HG03432 (cell line): ENCODE data around the gene NUP85.
"Not testable (repeated sequence)": the region's sequence is repeated elsewhere in the genome, so short reads cannot be mapped to it uniquely, and the experiment has no call there.

Experiments
- ATAC-seq: cut with Tn5 transposase; IDR thresholded peaks from one replicate; pipeline ENCODE4 v1.9.1; 2021; ENCODE audit warnings: mild to moderate bottlenecking, moderate library complexity; ENCODE audit not compliant: unreplicated experiment

Gene NUP85

GRCh38 chr17:75199886-75200618 is 5.4 kb upstream of the NUP85 start:
- ATAC-seq: no peak

GRCh38 chr17:75205793-75206163 is 299 bp downstream of the NUP85 start:
- no peak for ATAC-seq

DNA sequence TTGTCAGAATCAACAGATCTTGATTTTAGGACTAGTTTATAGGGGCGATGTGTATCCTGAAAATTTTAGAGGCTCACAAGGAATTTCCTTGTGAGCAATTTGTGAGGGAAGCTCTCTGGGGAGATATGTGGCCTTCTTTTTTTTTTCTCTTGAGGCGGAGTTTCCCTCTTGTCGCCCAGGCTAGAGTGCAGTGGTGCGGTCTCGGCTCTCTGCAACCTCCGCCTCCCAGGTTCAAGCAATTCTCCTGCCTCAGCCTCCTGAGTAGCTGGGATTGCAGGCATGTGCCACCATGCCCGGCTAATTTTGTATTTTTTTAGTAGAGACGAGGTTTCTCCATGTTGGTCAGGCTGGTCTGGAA is 1.6 kb downstream of the NUP85 start:
- ATAC-seq: not testable (repeated sequence)

GRCh38 chr17:75207760-75208159 is 2.3 kb downstream of the NUP85 start:
- no peak for ATAC-seq

DNA sequence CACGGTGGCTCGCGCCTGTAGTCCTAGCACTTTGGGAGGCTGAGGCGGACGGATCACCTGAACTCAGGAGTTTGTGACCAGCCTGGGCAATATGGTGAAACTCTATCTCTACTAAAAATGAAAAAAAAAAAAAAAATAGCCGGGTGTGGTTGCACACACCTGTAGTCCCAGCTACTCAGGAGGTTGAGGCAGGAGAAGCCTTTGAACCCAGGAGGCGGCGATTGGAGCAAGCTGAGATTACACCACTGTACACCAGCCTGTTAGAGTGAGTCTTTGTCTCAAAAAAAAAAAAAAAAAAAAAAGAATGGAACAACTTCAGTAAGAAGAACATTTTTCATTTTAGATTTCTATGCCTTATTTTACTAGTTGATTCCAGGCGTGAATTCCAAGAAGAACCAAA is 2.7 kb downstream of the NUP85 start:
- ATAC-seq: no peak

DNA sequence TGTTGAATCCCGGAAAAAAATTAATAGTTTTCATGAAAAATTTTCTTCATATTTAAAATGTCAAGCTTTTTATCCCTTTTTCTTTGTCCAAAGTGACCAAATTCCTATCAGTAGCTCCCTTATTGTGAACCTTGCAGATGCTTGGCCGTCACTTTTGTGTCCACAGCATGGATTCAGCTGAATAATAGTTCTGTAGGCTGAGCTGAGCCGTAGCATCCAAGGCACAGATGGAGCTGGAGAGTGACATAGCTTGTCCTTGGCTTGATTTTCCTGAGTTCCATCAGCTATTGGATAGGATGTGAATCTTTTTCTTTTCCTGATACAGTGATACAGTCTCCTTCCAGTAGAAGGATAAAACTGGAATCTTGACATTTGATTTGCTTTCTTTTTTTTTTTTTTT is 3.6 kb downstream of the NUP85 start:
- no peak for ATAC-seq

GRCh38 chr17:75218131-75218530 is 12.7 kb downstream of the NUP85 start:
- no peak for ATAC-seq

DNA sequence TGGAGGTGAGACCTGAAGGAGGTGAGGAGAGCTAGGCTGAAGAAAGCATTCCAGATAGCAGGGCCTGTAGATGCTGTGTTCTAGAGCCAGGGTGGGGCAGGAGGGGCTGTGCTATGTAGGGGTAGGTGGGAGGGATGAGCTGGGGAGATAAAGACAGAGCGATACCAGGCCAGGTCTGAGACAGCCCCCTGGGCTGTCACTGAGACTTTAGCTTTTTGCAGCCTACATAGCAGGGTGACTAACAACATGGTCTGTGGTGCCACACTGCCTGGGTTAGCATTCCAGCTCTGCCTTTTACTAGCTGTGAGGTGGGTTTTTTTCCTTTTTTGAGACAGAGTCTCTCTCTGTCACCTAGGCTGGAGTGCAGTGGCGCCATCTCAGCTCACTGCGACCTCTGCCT is 14.3 kb downstream of the NUP85 start:
- no peak for ATAC-seq

GRCh38 chr17:75225016-75225415 is 19.5 kb downstream of the NUP85 start:
- no peak for ATAC-seq

DNA sequence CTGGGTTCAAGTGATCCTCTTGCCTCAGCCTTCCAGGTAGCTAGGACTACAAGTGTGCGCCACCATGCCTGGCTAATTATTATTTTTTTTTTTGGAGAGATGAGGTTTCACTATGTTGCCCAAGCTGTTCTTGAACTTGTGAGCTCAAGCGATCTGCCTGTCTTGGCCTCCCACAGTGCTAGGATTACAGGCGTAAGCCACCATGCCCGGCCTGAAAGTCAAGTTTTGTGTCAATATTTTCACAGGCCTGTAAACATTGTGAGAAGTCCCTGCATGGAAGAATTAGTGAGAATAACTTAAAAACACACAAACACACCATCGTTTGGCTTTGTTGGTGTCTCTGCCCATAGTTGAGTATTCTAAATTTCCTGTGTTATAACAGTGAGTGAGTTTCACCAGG is 22.2 kb downstream of the NUP85 start:
- no peak for ATAC-seq

DNA sequence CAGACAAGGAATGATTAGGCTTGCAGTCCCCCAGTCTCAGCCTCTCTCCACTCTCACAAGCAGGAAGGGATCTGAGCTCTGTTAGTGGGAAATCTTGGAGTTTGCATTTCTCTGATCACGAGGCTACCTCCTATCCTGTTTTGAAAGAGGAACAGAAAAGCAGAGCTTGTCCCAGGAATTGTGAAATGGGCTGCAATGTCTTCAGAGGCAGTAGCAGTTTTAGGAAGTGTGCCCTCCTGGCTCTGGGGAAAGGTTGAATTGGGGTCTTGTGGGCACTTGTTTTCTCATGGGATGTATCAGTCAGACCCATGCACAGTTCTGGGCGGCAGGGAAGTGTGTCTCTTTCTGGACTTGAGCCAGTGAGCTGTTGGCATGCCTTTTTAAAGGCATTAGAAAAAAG is 22.8 kb downstream of the NUP85 start:
- no peak for ATAC-seq

DNA sequence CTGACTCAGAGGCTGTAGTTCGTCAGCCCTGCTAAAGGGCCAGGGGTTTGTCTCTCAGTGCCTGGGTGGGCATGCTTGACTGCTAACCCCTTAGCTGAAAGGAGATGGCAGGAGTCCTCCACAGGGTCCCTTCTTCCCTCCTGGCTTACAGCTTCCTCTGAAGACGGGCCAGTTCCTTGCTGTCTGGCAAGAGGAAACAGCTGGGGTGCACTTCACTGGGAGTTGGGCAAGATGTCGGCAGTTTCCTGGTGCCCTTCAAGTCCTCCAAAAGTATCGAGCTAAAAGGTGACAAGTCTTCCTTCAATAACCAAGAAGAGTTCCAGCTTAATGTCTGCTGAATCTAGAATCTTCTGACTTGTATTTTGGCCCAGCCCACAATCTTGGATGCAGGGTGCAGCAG is 23.4 kb downstream of the NUP85 start:
- ATAC-seq: no peak

GRCh38 chr17:75231071-75231470 is 25.6 kb downstream of the NUP85 start:
- no peak for ATAC-seq

DNA sequence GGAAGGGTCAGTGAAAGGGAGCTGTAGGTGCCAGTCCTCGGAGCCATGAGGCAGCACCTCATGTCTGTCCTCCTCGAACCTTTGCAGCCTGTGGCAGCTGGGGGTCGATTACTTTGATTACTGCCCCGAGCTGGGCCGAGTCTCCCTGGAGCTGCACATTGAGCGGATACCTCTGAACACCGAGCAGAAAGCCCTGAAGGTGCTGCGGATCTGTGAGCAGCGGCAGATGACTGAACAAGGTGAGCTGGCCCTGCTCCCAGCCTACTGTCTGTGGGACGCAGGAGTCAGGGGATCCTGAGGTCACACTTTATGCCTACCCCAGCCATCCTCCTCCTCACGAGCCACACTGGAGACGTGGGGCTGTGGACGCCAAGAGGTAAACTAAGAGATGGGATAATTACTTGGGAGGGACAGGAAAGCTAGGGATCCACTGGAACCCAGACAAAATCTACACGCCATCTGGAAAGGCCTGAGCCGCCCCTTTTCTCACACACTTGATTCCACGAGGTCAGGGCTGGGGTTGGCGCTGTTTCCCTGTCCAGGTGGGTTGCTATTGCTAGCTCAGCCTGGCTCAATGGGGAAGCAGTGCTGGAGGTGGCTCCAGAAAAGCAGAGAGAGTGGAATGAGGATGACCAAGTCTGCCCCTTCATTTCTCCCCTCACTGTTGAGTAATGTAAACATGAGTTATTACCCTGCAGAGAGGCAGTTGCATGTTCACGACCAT is 26.4 kb downstream of the NUP85 start:
- no peak for ATAC-seq

DNA sequence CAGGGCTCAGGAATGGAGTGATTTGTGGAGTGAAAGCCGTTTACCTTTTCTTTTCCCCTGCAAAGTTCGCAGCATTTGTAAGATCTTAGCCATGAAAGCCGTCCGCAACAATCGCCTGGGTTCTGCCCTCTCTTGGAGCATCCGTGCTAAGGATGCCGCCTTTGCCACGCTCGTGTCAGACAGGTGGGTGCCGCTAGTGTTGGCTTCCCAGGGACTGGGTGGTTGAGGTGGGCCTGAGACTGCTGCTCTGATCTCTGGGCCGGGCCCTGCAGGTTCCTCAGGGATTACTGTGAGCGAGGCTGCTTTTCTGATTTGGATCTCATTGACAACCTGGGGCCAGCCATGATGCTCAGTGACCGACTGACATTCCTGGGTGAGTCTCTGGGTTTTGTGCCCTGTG is 27.3 kb downstream of the NUP85 start:
- no peak for ATAC-seq

GRCh38 chr17:75237100-75238014 is 31.9 kb downstream of the NUP85 start:
- ATAC-seq: no peak

DNA sequence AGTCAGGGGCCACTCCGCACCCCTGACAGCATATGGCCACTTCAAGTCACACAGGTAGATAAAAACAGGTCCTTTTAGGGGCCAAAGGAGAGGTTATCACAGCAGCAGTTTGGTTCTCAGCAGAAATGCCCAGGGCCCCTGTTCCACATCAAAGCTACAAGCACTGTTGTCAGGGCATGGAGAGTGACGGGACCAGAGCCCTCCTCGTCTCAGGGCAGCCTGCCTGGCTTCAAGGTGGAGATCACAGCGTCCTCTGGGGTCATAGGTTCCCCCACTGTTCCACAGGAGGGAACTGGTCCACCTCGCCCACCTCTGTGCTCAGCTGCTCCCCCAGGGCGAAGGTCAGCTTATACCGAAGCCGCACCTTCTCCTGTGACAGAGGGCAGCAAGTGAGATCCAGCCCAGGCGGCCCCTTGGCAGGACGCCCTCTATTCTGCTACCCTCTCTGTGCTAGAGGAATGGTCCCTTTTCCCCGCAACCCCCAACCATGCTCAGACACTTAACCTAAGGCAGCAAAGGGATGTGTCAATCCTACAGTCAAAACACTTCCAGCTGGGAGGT is 32.6 kb downstream of the NUP85 start:
- ATAC-seq: no peak

DNA sequence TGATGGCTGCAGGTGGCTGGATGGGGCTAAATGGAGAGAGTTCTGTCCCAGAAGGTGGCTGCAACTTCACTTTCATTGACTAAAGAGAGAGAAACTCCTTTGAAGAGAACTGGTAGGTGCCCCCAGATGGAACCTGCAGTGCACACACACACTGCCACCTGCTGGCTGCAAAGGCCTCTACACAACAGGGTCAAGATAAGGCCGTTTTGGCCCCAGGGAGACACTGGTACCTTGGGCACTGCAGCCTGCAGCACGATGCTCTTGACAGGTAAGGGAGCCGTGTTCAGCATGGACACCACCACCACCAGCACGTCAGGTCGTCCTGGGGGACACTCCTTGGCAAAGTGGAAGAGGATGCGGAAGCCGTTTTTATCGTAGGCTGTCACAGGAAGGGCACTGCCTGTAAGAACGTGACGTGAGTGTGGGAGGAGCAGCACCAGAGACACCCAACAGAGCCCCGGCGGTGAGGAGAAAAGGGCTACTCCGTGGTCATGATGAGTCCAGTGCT is 33.3 kb downstream of the NUP85 start:
- ATAC-seq: no peak

- no peak for ATAC-seq
These were observed 33.7 kb downstream of the NUP85 start for GRCh38 chr17:75239214-75239613.

DNA sequence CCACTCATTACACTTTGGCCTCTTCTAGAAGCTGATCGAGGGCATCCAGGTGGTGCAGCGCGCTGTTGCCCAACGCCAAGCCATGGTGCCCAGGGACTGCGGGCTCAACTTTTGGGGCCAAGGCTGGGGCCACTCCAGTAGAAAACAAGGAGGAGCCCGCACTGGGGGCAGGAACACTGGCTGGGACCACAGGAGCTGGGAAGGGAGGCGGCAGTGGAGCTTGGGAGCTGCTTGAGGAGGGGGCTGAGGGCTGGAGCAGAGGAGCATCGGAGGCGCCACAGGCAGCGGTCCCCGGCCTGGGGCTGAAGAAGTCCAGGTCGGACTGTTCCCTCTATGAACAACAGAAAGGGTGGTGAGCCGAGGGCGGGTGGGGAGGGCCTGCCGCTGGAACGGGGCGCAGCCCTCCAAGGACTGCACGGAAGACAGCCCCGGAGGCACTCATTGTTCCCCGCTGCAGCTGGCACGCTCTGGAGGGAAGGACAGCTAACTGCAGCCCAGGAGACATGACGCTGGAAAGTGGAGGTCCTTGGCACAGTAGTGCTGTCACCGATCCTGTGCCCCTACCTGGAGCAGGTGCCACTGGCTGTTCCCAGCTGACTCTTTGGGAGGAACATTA is 34.4 kb downstream of the NUP85 start:
- ATAC-seq: no peak
